Measurements from ENCODE around the gene ABCC4.

GRCh38 chr13:95258098-95258497 lies 43.2 kb downstream of the ABCC4 start:
- TF ChIP-seq CTCF (conservative IDR thresholded peaks at IDR 0.05; ENCODE audit: low read depth in 2 of 2) = no peak
- TF ChIP-seq ZNF331 (CRISPR knock-in tag; IDR thresholded peaks at IDR 0.05; ENCODE audit: low read depth) = no peak
- no peak for TF ChIP-seq EZH2phosphoT487 (IDR thresholded peaks at IDR 0.05; ENCODE audit: unreplicated experiment)
- TF ChIP-seq POLR2AphosphoS5 (IDR thresholded peaks at IDR 0.05; ENCODE audit: low read depth) = no peak
- no peak for TF ChIP-seq EZH2 (IDR thresholded peaks at IDR 0.05; ENCODE audit: low read depth, unreplicated experiment)
- no peak for TF ChIP-seq REST (IDR thresholded peaks at IDR 0.05; ENCODE audit: unreplicated experiment)
- no peak for TF ChIP-seq ZNF114 (CRISPR knock-in tag; IDR thresholded peaks at IDR 0.05)
